Nephron progenitor cell (in vitro differentiated cells): ENCODE measurements around the gene SIRT5.

ENCODE experiments used
- DNase-seq: peaks from one replicate; pipeline ENCODE4 v3.0.0; 2021
- H3K27ac Mint-ChIP-seq: 2 replicates; pipeline ENCODE4 v1.8.0; 2021; ENCODE audit warnings: mild to moderate bottlenecking, moderate library complexity, mixed read lengths
- H3K27me3 Mint-ChIP-seq: 2 replicates; pipeline ENCODE4 v1.8.0; 2021; ENCODE audit warnings: mild to moderate bottlenecking, low read depth, mixed read lengths; ENCODE audit not compliant: poor library complexity
- H3K36me3 Mint-ChIP-seq: 2 replicates; pipeline ENCODE4 v1.8.0; 2021; ENCODE audit warnings: low read depth, mixed read lengths
- H3K4me1 Mint-ChIP-seq: 2 replicates; pipeline ENCODE4 v1.8.0; 2021; ENCODE audit warnings: mixed read lengths
- H3K4me3 Mint-ChIP-seq: 2 replicates; pipeline ENCODE4 v1.8.0; 2021; ENCODE audit warnings: mild to moderate bottlenecking, moderate library complexity, mixed read lengths
- H3K9me3 Mint-ChIP-seq: 2 replicates; pipeline ENCODE4 v1.8.0; 2021; ENCODE audit warnings: mild to moderate bottlenecking, moderate library complexity, mixed read lengths
- TF ChIP-seq, protein P1 (sequence below): fragments of 200-600 bp; sonication (generic); IDR thresholded peaks from 2 replicates; pipeline ENCODE4 v1.5.0; 2021; ENCODE audit warnings: antibody characterized with exemption

Gene SIRT5

DNA sequence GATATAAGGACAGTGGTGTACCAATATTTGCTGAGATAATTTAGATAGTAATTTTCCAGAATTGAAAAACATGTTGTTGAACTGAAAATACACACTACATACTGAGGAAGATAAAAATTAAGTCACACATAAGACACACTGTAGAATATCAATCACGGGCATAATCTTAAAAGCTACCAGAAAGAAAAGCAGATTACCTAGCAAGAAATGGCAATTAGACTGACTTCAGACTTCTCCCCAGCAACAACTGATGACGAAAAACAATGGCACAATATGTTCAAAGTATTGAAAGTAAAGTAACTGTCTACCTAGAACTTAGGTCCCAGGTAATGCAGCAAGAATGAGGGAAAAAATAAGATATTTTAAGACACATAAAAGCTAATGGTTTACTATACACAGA, 87.2 kb downstream of the SIRT5 start:
- TF ChIP-seq, protein P1, sequence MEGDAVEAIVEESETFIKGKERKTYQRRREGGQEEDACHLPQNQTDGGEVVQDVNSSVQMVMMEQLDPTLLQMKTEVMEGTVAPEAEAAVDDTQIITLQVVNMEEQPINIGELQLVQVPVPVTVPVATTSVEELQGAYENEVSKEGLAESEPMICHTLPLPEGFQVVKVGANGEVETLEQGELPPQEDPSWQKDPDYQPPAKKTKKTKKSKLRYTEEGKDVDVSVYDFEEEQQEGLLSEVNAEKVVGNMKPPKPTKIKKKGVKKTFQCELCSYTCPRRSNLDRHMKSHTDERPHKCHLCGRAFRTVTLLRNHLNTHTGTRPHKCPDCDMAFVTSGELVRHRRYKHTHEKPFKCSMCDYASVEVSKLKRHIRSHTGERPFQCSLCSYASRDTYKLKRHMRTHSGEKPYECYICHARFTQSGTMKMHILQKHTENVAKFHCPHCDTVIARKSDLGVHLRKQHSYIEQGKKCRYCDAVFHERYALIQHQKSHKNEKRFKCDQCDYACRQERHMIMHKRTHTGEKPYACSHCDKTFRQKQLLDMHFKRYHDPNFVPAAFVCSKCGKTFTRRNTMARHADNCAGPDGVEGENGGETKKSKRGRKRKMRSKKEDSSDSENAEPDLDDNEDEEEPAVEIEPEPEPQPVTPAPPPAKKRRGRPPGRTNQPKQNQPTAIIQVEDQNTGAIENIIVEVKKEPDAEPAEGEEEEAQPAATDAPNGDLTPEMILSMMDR, result no peak
- H3K27ac Mint-ChIP-seq, result no peak overlapping the region

DNA sequence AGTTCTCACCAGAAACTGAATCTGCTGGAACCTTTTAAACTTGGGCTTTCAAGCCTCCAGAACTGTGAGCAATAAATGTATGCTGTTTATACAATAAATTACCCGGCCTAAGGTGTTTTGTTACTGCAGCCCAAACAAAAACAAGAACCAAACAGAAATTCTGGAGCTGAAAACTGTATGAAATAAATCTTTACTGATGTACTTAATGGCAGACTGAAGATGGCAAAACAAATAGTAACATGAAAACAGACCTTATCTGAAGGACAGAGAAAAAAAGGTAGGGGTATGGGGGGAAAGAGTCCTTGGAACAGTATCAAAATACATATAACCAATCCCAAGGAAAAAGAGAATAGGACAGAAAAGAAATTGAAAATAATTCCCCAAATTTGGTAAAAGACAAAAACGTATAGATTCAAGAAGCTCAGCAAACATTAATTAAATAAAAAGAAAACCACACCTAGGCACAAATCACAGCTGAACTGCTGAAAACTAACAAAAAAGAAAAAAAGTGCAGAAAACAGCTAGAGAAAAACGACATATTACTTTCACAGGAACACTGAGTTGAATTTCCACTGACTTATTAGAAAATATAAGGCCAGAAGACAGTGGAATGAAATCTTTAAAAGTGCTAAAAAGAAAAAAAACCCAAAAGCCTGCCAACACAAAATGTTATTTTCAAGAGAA, 88.4 kb downstream of the SIRT5 start:
- Mint-ChIP-seq H3K27ac (peak overlapping the region; percentile 86), H3K9me3 (peaks cover 26% of the 10 kb centered on the region), H3K4me3 (no peak overlapping the region), H3K27me3 (no peaks in the 10 kb centered on the region), H3K4me1 (peaks cover 18% of the 10 kb centered on the region), H3K36me3 (peaks cover 22% of the 10 kb centered on the region)
- no peak for DNase-seq
- TF ChIP-seq, protein P1, result no peak

More for the DNA sequence above, 87.2 kb downstream of the SIRT5 start:
- peaks cover 18% of the 10 kb centered on the region for H3K4me1 Mint-ChIP-seq
- no peak overlapping the region for H3K4me3 Mint-ChIP-seq
- no peak for DNase-seq
- peaks cover 25% of the 10 kb centered on the region for H3K9me3 Mint-ChIP-seq
- H3K27me3 Mint-ChIP-seq, result no peaks in the 10 kb centered on the region
- H3K36me3 Mint-ChIP-seq, result peaks cover 18% of the 10 kb centered on the region

DNA sequence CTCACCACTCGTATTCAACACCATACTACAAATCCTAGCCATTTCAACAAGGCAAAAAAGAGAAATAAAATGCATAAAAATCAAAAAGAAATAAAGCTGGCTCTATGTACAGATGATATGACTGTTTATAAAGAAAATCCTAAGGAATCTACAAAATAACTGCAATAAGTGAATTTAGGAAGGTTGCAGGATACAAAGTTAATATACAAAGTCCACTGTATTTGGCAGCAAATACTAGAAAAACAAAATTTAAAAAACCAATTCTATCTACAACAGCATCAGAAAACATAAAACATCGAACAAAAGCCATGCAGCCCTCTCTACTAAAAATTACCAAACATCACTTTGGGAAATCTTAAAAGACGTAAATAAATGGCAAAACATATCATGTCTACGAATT, 89.6 kb downstream of the SIRT5 start:
- H3K4me3 Mint-ChIP-seq, result no peak overlapping the region
- H3K36me3 Mint-ChIP-seq, result peaks cover 34% of the 10 kb centered on the region
- H3K27me3 Mint-ChIP-seq, result no peaks in the 10 kb centered on the region
- TF ChIP-seq, protein P1, result no peak
- no peak overlapping the region for H3K27ac Mint-ChIP-seq
- peaks cover 18% of the 10 kb centered on the region for H3K4me1 Mint-ChIP-seq
- no peak for DNase-seq
- H3K9me3 Mint-ChIP-seq, result peaks cover 38% of the 10 kb centered on the region
